ENCODE data around the gene TNIK.
"Not testable (repeated sequence)": the region's sequence is repeated elsewhere in the genome, so short reads cannot be mapped to it uniquely, and the experiment has no call there.

GRCh38 chr3:171366738-171367137, 93.5 kb downstream of the TNIK start:
- TF ChIP-seq CTCF (IDR thresholded peaks at IDR 0.05; ENCODE audit: low read length); EZH2 (IDR thresholded peaks at IDR 0.05; ENCODE audit: borderline replicate concordance, low read length): not testable (repeated sequence)

All from OCI-LY1 (cell line).